ENCODE data around the gene FER.

DNA sequence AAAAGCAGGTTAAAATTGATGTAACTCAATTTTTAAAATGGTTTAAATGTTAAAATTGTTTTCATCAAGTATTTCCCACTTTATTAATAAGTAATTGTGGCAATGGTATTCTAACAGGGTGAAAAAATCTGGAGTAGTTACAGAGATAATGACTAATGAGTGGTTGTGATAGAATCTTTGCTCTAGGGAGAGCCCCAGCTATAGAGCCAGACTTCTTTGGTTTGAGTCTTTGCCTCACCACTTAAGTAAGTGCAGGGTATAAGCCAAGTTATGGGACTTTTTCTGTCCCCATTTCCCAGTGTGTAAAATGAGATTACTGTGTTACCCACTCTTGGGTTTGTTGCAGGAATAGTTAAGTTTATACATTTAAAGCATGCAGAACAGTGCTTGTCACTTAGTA is 158.1 kb downstream of the FER start:
- TF ChIP-seq, protein P1, sequence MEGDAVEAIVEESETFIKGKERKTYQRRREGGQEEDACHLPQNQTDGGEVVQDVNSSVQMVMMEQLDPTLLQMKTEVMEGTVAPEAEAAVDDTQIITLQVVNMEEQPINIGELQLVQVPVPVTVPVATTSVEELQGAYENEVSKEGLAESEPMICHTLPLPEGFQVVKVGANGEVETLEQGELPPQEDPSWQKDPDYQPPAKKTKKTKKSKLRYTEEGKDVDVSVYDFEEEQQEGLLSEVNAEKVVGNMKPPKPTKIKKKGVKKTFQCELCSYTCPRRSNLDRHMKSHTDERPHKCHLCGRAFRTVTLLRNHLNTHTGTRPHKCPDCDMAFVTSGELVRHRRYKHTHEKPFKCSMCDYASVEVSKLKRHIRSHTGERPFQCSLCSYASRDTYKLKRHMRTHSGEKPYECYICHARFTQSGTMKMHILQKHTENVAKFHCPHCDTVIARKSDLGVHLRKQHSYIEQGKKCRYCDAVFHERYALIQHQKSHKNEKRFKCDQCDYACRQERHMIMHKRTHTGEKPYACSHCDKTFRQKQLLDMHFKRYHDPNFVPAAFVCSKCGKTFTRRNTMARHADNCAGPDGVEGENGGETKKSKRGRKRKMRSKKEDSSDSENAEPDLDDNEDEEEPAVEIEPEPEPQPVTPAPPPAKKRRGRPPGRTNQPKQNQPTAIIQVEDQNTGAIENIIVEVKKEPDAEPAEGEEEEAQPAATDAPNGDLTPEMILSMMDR (conservative IDR thresholded peaks at IDR 0.05; ENCODE audit: low read length): no peak
- TF ChIP-seq EZH2phosphoT487 (IDR thresholded peaks at IDR 0.05; ENCODE audit: borderline replicate concordance, low read depth, low read length): no peak

Measured in OCI-LY7 (cell line).